GM21360 (cell line): ENCODE measurements around the gene AK4.
"Not testable (repeated sequence)": the region's sequence is repeated elsewhere in the genome, so short reads cannot be mapped to it uniquely, and the experiment has no call there.

Experiments
- ATAC-seq: cut with Tn5 transposase; IDR thresholded peaks from one replicate; pipeline ENCODE4 v1.9.1; 2021; ENCODE audit warnings: mild to moderate bottlenecking, moderate library complexity; ENCODE audit not compliant: unreplicated experiment

The AK4 gene

DNA sequence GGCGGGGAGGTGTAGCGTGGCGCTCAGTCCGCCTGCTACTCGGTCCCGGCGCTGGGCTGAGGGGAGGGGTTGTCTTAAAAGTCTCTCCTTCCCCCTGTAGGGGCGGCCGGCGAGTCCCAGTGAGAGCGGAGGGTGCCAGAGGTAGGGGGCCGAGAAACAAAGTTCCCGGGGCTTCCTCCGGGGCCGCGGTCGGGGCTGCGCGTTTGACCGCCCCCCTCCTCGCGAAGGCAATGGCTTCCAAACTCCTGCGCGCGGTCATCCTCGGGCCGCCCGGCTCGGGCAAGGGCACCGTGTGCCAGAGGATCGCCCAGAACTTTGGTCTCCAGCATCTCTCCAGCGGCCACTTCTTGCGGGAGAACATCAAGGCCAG is at the start of gene AK4:
AK4 (plus strand) TSS at position 26 of the 370 bp plus-strand sequence; CDS start at position 231, 205 bp downstream.
- peak; percentile 8 for ATAC-seq

DNA sequence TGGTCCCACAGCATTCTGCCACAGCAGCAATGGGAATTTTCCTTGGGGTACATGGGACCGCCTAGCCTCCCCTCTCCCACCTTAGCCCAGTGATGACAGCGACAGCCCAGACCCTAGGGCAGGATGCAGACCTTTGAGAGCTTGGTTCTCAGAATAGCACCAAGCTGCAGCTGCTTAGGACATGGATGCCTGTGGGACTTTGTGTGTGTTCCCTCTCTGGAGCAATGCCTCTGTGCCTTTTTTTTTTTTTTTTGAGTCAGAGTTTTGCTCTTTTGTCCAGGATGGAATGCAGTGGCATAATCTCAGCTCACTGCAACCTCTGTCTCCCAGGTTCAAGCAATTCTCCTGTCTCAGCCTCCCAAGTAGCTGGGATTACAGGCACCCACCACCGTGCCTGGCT is 44.2 kb upstream of the AK4 start:
- no peak for ATAC-seq

DNA sequence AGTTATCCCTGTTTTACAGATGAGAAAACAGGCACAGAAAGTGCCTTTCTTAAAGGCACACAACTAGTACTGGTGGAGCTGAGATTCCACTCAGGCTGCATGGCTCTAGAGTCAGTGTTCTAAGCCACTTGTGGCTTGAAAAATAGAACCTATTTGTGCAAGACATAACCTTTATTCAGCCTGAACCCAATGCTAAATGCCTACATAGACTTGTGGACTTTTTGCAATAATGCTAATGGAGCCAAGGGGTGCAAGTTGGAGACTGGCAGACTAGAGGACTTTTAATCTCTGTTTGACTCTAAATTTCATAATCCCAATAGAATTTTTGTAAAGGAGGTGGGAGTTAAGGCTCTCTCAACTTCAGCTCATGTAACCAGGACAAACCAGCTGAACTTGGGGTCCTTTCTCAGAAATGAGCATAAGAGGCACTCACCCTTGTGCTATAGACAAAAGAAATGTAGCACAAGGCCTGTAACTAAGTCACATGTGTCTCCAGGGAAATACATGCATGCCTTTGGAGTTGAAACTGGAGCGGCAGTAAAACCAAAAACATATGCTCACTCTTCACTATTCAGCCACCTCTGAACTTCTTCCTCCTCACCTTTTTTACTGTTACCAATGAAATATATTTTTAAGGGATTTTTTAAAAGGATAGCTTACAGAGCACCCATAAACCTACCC is 43.0 kb upstream of the AK4 start:
- ATAC-seq, result no peak

DNA sequence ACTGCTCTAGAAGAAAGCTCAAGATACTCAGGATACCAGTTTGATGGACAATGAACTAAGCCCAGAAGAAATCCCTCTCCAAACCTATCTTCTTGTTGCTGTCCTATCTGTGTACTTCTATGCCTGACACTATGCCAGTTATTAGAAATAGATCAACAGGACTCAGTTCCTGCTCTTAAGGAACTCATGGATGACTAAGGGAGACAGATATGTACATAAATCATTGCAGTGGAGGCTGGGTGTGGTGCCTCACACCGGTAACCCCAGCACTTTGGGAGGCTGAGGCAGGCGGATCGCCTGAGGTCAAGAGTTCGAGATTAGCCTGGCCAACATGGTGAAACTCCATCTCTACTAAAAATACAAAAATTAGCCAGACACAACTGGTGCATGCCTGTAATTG is 42.4 kb upstream of the AK4 start:
- no peak for ATAC-seq

DNA sequence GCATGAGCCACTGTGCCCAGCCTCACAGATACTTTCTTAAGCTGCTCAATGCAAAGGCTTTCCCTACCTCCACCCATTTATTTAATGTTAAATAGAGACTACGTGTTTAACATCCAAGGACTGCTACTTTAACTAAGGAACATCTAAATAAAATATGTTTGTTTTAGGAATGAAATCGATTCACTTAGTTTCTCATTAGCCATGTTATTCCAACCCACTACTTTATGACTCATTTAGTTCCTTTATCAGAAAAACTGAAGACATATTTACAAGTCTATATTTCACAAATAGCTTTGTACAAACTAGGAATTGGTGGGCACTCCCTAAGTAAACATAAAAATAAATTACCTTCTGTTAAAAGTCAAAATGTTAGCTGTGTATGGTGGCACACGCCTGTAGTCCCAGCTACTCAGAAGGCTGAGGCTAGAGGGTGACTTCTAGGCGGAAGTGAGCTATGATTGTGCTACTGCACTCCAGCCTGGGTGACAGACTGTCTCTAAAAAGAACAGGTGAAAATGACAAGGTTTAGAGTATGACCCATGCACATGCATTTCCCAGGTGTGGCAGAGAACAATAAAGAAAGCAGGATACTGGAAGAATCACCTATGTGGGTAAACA is 39.9 kb upstream of the AK4 start:
- ATAC-seq, result no peak

DNA sequence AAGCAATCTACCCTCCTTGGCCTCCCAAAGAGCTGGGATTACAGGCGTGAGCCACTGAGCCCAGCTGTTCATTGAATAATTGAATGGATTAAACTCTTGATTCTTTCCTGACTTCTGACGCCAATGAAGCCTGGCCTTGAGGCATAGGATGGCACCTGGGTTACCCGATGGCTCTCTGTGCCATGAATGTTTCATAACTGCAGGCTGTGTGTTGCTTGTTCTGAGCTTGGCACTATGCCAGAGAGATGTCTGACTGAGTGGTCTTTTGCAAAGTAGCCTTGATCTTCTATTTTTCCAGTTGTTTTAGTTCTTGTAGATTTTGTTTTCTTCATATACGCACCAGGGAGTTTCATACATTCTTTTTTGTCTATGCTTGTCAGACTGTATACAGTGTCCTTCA is 38.5 kb upstream of the AK4 start:
- ATAC-seq, result no peak

DNA sequence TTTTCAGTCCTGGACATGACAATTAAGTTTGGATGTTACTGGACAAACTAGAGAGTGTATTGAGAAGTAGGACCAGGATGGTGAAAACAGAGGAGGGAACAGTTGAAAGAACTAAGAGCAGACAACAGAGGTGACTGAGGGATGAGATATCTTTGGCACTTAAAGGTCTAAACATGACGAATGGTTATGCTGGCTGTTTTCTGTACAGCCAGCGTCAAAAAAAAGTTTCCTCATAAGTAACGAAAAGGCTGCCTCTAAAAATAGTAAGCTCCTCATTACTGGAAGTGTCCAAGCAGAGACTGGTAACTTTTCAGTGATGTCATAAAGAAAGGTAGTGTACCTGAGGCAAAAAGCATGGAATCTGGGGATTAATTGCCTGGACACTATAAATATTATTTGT is 35.2 kb upstream of the AK4 start:
- no peak for ATAC-seq

DNA sequence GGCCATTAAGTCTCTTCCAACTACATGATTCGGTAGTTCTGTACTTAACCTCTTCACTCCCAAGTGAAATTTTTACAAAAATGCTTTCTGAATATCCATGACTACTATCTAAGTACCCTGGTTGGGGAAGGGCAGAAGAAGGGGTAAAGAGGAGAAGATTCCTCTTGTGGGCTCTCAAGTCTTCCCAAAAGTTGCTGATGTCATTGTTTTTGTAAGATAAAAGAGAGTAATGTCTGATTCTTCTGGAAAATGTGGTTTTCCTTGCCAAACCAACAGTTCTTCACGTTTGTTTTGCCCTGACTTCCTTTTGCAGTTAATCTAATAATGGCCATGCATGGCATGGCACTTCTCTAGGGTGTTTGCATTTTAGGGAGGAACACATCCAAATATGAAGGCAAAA is 34.7 kb upstream of the AK4 start:
- ATAC-seq, result no peak

DNA sequence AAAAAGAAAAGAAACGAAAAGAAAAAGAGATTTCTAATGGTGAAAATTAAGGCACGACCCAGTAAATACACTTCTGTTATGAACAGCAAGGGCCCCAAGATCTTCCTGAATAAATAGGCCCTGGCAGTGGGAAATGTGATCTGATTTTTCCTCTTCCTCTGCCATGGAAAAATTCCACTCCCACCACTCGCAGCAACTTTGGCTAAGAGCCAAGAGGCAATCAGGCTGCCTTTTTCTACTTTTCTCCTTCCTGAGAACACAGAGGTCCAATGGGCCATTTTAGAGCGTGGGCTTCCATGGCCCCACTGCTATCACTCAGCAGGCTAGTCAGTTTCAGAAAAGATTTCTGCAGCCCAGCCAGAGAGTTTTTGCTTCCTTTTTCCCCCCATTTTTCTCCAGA is 33.7 kb upstream of the AK4 start:
- ATAC-seq, result no peak

DNA sequence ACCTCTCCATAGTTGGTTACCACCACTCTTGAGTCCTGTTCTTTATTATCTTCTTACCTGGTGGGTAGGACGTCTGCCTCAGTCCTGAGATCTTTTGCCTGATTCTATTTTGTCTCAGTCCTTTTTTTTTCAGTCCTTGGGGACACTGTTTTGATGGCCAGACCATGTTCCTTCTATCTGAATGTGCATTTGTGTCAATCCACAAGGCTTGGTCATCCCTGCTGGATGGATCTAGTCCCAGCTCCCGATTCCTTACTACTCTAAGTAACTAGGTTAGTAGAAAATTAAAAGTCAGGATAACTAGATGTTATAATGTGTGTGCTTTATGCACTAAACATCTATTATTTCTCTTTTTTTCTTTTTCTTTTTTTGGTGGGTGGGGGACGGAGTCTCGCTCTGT is 28.1 kb upstream of the AK4 start:
- ATAC-seq, result no peak

DNA sequence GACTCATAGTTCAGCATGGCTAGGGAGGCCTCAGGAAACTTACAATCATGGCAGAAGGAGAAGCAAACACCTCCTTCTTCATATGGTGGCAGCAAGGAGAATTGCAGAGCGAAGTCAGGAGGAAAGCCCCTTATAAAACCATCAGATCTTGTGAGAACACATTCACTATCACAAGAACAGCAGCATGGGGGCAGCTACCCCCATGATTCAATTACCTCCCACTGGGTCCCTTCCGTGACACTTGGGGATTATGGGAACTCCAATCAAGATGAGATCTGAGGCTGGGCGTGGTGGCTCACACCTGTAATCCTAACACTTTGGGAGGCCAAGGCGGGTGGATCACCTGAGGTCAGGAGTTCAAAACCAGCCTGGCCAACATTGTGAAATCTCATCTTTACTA is 18.9 kb upstream of the AK4 start:
- not testable (repeated sequence) for ATAC-seq

DNA sequence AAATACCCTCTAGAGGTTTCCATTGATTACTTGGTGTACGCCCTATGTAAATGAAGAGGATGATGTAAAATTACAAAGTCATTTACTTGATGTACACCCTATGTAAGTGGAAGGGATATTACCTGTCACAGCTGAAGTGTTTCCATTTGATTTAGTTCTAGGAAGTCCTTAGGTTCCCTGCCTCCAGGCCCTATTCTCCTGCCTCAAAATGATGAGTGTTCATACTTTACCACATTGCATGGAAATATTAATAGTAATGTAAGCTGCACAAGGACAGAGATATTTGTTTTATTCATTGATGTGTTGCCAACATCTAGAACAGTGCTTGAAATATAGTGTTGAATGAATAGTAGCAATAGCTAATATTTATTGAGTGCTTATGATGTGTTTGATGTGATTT is 9.5 kb upstream of the AK4 start:
- ATAC-seq, result no peak

DNA sequence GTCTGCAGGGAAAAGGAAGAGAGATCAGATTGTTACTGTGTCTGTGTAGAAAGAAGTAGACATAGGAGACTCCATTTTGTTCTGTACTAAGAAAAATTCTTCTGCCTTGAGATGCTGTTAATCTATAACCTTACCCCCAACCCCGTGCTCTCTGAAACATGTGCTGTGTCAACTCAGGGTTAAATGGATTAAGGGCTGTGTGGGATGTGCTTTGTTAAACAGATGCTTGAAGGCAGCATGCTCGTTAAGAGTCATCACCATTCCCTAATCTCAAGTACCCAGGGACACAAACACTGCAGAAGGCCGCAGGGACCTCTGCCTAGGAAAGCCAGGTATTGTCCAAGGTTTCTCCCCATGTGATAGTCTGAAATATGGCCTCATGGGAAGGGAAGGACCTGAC is 8.2 kb upstream of the AK4 start:
- not testable (repeated sequence) for ATAC-seq

DNA sequence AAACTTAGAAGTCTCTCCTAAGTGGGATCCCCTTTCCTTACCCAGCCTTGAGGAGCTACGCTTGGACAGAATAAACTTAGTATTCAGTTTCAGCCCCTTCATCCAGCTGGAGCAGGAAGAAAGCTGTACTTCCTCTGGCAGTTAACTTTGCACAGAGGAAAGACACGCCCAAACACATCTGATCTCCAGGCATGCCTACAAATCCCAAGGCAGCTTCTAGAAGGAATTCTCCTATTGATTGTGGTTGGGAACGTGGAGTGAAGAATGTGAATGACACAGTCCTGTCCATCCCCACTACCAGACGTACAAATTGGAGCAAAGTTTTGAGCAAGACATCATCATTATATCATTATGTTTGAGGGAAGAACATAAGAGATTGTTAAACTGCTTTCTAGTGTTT is 6.6 kb upstream of the AK4 start:
- no peak for ATAC-seq

DNA sequence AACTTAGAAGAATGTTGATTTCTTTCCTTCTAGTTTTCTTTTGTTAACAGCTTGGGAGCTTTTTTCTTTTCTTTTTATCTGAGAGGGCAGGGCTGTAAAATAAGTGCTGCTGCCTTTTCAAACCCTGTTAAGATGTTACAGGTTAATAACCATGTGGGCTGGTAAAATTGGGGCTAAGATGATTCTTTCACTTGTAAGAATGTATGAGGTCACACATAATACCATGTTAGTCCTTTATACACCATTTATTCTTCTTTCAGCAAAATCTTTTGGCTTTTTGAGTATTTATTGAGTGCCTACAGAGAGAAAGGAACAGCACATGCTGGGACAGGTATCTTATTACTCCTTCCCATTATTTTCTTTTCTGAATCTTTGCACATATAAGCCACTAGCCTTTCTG is 6.1 kb upstream of the AK4 start:
- ATAC-seq, result no peak

DNA sequence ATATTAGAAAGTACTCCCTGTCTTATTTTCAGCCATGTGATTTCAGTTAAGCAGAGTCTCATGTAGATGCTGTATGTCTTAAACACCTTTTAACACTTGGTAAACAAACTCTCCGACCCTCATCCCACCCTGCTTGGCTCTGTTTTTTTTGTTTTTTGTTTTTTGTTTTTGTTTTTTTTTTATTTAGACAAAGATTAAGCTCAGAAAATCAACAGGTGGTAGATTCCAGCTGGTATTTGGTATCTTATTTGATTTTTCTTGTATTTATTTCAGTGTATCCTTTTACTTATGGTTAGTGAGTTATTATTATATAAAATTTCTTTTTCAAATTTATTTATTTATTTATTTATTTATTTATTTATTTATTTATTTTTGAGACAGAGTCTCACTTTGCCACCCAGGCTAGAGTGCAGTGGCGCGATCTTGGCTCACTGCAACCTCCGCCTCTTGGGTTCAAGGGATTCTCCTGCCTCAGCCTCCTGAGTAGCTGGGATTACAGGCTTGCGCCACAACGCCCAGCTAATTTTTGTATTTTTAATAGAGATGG is 4.8 kb upstream of the AK4 start:
- not testable (repeated sequence) for ATAC-seq

DNA sequence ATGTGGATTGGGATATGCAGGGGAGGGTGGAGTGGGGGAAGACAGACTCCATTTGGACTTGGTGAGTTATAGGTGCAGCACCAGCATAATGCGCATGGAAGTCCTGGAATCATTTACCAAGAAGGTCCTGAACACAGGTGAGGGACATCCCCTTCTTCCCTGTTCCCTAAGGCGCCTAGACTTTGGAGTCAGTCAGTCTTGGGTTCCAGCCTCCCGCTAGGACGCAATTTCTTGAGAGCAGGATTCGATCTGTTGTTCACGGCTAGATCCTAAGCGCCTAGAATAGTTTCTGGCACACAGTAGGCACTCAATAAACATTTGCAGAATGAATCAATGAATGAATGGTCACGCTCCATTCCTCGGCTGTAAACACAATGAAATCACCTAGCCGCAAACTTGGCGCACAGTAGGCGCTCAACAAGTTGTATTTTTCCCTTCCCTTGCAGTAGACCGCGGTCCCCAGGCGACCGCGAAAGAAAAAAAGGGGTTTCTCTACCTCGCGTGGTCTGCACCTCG is 1.0 kb upstream of the AK4 start:
- ATAC-seq, result no peak

DNA sequence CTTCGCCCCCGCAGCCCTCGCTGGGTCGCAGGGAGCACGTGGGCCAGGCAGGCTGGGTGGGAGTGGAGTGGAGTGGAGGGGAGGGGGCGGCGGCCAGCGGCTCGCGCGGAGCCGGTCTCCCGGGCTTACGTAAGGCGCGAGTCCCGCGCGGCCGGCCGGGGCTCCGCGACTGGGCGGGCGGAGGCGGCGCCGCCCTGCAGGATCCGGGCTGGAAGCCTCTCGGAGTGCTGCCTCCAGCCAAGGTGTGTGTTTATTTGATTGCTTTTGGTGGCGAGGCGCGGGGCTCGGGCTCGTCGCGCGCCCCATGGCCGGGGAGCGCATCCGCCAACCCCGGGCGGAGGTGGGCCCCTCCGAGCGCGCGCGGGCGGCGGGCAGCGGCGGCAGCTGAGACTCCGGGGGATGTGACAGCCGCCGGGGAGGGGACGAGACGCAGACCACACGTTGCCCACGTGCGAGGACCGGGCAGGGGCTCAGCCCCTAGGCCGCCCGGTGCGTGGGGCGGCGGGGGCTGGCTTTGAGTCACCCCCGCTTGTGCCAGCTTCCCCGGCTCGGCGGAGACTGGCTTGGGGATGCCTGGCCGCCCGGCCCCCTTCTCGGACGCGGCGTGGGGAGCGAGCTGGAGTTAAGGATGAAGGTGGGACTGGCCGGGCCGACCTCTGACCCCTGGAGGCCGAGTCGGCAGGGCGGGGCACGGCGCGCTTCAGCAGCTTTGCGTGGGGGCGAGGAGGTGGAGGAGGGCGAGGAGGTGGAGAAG is 402 bp upstream of the AK4 start:
- ATAC-seq, result peak; percentile 48

DNA sequence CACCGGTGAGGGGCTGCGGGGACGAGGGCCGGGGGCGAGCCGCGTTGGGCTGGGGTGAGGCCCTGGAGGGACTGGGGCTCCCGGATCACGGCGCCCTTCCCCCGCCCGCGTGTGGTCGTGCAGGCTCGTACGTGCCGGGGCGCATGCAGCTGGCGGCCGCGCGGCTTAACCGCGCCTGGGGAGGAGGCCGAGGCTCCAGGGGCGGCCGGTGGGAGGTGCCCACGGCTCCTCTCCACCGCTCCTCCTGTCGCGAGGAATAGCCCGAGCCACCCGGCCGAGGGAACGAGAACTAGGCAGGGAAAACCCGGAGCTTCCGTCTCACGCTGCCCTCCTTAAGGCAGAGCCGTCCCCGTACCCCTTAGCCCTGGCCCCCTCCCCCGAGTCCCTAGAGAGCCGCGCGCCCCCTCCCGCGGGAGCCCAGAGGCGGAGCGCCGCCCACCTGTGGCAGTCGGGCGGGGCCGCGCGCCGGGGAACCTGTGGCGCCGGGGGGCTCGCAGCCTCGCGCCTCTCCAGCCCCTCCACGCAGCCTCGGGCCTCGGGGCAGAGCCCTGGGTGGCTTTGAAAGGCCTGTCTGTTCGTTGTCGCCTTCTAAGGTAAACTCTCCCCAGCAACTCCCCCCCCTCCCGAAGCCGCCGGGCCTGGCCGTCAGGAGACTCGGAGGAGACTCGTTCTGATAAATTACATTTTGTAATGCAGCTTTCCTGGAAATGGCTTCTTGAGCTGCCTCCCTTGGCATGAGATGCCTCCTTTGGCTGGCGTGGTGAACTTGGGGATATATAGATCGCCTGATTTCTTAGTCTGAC is 746 bp downstream of the AK4 start:
- peak; percentile 58 for ATAC-seq

DNA sequence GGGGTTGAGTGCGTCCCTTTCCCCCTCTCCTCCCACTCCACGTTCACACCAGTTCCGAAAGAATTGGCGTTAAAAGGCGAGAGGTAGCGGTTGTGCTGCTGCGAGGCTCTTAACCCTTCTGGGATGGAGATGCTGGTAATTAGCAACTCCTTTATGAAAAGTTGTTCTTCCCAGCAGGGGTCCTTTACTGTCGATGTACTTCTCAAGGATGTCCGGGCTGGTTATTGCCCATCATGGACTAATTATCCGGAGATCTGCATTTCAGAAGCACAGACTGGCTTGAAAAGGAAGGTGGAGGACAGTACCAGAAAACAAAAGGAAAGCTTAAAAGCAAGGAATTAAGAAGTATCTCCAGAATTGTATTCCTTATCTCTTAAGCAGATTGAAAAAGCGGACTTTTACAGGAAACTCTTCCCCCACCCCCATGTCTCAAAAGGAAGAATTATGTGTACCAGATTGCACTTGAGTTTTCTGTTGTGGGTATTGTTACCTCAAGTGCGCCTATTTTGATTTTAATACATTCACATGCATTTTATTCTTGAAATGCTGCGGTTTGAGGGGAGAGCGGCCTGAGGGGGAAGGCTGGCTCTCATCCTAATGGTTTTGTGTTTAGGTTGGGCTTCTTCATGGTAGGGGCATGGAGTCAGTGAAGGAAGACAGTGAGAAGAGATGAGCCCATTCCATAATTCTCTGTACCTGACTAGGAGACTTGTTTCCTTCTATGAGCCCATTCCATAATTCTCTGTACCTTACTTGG is 1.5 kb downstream of the AK4 start:
- peak; percentile 1 for ATAC-seq
